H54 (cell line): ENCODE measurements around the gene LCK.

Experiments used
- DNase-seq: peaks from one replicate; pipeline ENCODE4 v3.0.0; 2011; ENCODE audit warnings: low spot score, mixed read lengths; ENCODE audit not compliant: insufficient read length
- FAIRE-seq: peaks from 3 replicates; lab custom pipeline; 2011; peaks lifted over from hg19 to GRCh38; lab: Jason Lieb, UNC
- POLR2A ChIP-seq: IDR thresholded peaks from 2 replicates; pipeline ENCODE4 v1.6.1; 2011; ENCODE audit warnings: low read depth, mild to moderate bottlenecking, low read length

The LCK gene

DNA sequence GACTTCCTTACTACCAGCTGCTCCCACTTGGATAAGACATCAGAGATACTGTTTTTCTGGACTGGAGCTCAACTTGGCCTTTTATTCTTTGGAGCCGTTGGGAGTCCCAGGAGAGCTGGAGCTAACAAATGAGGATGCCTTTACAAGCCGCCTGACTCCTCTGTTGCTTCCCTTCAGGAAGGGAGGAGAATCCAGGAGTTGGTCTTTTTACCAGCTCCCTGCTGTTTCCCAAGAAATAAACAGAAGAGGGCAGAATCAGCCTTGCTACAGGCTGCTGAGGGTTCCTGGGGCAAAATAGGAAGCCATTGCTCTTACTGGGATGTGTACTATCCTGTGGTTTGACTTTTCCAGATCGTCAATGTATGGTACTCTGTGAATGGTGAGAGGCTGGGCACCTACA is 27.4 kb upstream of the LCK start:
- TF ChIP-seq POLR2A: no peak
- no peak for FAIRE-seq
- no peak for DNase-seq

DNA sequence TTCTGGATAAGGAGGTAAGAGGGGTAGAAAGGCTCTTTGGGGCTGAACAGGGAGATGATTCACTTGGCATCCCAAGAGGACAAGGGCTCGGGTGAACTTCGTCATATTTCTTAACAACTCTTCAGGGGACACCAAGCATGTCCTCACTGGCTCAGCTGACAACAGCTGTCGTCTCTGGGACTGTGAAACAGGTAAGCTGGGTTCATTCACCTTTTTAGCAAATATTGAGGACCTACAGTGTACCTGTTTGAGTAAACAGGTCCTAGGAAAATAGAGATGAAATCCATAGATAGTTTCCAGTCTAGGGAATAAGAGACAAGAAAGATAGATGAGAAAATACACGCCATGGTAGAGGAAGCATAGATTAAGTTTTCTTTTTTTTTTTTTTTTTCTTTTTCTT is 26.8 kb upstream of the LCK start:
- FAIRE-seq: no peak
- TF ChIP-seq POLR2A: no peak
- no peak for DNase-seq

DNA sequence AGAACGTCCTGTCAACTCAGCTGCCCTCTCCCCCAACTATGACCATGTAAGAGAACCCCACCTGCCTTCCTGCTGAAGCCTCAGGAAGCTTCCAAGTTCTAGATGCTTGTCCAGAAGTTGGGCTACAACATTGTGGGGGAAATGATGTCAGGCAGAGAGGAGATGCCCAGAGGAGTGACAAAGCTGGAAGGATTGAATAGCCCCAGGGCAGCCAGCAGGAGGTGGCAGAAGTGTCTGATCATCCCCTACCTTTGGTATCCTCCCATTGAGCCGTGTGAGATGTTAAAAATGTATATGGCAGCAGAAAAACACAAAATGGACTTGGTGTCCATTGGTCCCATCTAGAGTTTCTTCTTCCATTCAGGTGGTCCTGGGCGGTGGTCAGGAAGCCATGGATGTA is 22.3 kb upstream of the LCK start:
- no peak for TF ChIP-seq POLR2A
- no peak for FAIRE-seq
- no peak for DNase-seq

DNA sequence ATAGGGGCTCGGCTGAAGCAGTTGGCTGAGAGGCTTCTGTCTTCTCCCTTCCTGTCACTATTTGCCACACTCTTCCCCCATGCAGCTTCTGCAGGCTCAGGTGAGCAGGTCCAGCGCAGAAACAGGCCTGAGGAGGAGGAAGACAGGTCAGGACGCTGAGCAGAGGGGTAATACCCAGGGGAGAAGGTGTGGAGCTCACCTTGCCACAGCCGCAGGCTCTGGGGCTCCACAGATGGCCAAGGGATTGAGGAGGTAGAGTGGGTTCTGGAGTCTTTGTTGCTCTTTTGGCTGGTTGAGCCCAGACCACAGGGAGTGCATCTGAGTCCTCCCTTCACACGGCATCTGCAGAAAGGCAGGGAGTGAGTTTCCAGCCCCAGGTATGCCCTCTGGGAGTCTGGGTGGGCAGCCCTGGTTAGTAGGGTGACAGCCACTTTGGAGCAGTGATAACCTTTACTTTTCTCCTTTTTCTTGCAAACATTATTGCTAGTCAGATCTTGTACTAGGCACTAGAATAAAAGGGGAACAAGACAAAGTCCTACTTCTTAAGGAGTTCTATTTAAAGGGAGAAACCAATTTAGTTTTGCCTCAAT is 19.1 kb upstream of the LCK start:
- no peak for TF ChIP-seq POLR2A
- no peak for DNase-seq
- no peak for FAIRE-seq

DNA sequence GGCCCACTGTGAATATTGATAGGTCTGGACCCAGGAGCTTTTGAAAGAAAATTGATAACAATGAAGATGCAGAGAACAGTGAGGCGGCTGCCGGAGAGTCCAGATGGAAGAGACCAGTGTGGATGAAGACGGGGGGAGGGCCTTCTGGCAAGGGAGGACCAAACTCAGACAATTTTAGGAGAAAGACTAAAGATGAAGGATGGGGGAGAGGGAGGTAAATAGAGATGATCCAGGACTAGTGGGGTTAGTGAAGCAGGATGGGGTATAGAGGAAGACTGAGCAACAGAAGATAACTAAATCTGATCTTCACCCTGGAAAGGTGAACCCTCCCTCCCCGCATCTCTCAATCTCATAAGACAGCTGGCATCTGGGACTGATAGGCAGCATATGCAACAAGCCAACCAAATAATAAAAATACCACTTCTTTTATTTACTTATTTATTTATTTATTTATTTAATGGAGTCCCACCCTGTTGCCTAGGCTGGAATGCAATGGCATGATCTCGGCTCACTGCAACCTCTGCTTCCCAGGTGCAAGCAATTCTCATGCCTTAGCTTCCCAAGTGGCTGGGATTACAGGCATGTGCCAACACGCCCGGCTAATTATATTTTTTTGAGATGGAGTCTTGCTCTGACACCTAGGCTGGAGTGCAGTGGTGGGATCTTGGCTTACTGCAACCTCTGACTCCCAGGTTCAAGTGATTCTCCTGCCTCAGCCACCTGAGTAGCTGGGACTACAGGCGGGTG is 18.3 kb upstream of the LCK start:
- no peak for TF ChIP-seq POLR2A
- DNase-seq (no peak), FAIRE-seq (no peak)

DNA sequence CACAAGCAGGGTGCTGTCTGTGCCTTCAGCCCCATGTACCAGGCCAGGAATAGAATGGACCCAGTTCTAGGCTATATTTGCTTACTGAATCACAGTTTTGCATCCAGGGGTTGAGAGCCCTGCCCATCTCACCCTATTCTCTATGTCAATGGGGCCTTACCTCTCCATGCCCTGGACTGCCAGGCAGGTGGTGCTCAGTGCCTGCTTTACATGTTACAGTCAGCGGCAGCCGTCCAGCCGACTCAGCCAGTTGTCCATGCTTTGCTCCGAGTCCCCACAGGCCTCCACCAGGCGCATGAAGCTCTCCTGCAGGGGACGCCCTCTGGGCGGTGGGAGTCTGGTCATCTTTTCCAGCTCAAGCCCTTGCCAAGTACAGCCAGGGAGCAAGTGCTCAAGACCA is 16.3 kb upstream of the LCK start:
- FAIRE-seq (no peak), DNase-seq (no peak)
- TF ChIP-seq POLR2A: no peak

DNA sequence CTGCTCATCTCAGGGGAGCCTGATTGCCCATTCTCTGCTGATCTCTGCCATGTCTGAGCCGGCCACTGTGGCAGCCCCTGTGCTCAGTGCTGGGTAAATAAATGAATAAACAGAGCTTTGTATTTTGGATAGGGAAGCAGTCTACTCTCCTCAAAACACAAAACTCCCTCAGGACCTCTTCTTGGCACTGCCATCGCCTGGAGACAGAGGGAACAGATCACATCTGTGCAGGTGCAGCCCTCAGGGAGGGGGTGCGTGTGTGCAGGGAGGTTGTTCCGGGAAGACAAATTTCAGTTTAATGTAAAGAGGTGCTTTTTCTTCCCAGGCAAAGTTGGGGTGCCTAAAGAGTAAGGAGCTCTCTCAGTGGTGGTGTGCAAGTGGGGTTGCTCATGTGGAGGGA is 11.7 kb upstream of the LCK start:
- no peak for FAIRE-seq
- DNase-seq: no peak
- no peak for TF ChIP-seq POLR2A

DNA sequence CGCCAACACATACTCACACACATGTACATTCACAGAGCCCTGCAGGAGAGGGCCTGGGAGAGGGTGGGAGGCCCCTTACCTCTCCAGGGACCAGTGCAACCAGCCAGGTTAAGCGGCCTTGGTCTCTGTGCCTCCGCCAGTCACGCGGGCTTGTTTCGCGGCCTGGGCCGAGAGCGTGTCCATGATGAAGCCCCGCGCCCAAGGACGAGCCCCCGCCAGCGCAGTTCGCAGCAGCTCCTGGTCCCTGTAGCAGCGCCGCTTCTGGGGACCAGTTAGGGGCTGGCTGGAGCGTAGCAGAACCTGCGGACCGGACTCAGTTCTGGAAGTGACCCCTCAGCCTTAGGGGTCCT is 11.3 kb upstream of the LCK start:
- FAIRE-seq: no peak
- no peak for TF ChIP-seq POLR2A
- no peak for DNase-seq

DNA sequence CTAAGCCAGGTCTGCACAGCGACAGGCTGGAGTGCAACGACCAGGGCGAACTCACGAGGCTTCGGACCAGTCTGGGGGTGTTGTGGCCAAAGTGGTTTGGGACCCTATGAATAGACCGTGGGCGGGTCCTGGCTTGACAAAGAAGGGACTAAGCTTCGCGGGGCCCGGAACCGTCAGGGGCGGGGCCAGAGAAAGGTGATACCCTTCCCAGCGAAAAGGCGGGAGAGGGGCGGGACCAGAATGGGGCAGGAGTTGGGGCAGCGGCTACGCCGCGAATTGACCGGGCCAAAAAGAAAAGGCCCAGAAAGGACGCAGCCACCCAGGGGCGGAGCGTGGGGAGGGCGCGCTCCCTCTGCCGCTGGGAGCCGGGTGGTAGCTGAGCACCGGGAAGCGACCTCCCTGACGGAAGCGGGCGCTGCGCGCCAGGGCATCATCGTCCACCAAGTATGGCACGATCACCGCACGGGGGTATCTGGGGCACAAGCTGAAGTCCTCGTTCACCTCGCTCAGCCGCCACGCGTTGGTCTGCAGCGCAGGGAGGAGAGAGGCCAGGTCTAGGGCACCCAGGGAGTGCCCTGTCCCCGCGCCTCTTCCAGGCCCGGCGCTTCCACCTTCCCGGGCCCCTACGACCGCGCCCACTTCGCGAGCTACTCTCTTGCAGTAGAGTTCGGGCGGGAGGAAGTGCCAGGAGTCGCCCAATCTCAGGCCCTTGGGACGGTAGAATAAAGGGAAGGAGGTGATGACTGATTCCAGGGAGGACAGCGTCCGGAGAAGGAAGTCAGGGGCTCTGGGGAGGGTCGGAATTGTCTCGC is 10.7 kb upstream of the LCK start:
- TF ChIP-seq POLR2A: no peak
- no peak for DNase-seq
- no peak for FAIRE-seq

DNA sequence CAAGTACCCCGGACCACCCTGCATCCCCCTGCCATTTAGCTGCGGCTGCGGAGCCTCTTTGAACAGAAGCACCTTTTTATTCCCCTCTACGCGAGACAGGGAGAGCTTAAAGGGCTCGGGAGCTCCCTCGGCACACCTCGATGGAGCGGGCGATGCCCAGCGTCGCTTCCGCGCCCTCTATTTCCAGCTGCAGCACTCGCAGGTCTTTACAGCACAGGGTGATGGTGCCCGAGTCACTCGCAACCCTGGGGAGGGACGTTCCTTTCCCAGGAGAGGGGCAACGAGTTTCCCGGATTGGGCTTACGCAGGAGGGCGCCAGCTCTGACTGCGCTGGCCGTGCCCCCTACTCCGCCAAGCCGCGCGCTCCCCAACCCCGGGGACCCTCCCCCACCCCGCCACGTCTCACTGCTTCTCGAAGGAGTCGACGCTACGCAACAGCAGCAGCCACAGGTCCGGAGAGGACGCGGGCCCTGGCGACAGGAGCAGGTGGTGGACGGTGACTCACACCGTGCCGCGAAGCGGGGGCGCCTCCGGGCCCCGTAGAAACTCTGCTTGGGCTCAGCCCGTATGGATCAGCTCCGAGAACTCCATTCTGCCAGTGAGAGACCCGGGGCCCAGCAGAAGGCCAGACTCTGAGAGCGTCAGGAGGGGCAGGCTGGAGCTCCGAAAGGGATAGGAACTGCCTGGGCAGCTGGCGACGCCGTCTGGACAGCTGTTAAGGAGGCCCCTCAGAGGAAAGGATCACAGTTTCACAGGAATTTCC is 9.9 kb upstream of the LCK start:
- FAIRE-seq (no peak), DNase-seq (no peak)
- TF ChIP-seq POLR2A: no peak

DNA sequence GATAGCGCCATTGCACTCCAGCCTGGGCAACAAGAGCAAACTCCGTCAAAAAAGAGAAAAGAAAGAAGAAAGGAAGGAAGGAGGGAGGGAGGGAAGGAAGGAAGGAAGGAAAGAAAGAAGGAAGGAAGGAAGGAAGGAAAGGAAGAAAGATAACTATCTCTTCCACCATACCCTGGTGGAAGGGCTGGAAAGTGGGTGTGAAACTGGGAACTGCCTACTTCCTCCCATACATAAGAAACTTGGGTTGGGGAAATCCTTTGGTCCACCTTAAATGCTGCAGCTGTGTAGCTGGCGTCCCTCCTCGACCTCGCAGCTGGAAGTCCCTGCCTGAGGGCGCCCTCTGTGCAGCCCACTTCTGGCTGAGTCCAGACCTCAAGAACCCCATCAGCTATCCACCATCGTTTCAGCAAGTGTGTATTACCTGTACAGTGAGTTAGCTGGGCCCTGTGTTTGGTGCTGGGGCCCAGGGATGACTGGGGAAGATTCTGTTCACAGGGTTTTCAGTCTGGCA is 8.7 kb upstream of the LCK start:
- FAIRE-seq (no peak), DNase-seq (no peak)
- TF ChIP-seq POLR2A: no peak

DNA sequence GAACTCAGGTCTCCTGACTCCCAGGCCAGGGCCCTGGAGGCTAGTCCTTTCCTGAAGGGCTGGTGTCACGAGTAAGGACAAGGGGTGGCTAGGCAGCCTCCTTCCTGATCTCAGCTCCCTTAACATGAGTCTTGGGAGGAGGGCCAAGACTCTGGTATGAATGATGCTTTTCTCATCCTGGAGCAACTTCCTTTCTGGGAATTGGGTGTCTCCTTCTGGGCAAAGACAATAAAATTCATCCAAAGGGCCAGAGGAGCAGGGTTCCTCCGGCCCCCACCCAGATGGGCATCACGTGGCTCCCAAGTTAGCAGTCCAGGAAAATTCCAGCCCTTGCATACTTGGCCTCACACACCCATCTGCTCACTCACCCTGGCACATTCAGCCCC is 4.2 kb upstream of the LCK start, which contains the start of gene FAM167B:
FAM167B (plus strand) TSS at position 335 of the 386 bp plus-strand sequence. CDS start 200 bp downstream, outside the sequence.
- FAIRE-seq (no peak), DNase-seq (no peak)
- no peak for TF ChIP-seq POLR2A

DNA sequence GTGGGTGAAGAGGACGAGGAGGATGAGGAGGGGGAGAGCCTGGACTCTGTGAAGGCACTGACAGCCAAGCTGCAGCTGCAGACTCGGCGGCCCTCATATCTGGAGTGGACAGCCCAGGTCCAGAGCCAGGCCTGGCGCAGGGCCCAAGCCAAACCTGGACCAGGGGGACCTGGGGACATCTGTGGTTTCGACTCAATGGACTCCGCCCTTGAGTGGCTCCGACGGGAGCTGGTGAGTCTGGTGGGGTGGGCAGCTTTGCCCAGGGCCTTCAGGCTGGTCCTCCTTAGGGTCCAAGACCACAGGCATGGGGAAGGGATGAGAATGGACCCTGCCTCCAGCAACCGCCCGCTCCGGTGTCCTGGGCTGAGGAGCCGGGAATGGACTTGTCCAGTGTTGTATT is 3.6 kb upstream of the LCK start:
- FAIRE-seq (no peak), DNase-seq (no peak)
- TF ChIP-seq POLR2A: no peak
